A549 (cell line): ENCODE measurements around the gene UGT8. TPM values are rescaled to one million over a fixed set of nuclear protein-coding genes. Genes with fewer than 3 reads are reported as not detected.

Experiments used
- ATAC-seq, 2 experiments: fragments of 200-7000 bp in 1 of 2; fragments of >200 bp in 1 of 2; cut with Nextera tagmentation in 1 of 2; cut with Tn5 transposase in 1 of 2; 3 replicates each; pipeline versions ENCODE4 v1.8.0 to v1.9.1; 2018 to 2020; ENCODE audit warnings: mild to moderate bottlenecking in 1 of 2, moderate library complexity in 1 of 2
- CTCF ChIA-PET: fragments of 300-600 bp; sonication (Branson Sonifier 250); formaldehyde crosslinking; extraction: SDS; loops from one replicate; lab custom pipeline; 2021; ENCODE audit warnings: antibody characterized with exemption, inconsistent platforms; lab: Yijun Ruan, JAX
- POLR2A ChIA-PET: fragments of 350-600 bp; formaldehyde crosslinking; extraction: SDS; loops from one replicate; lab custom pipeline; 2021; ENCODE audit warnings: antibody characterized with exemption, inconsistent platforms; lab: Yijun Ruan, JAX
- DNase-seq, 2 experiments: peaks; one replicate each; pipeline versions ENCODE4 v3.0.0 to v3.0.0-alpha.2; 2011 to 2016; ENCODE audit warnings: low read depth in 1 of 2, low spot score in 1 of 2
- FAIRE-seq: peaks from 2 replicates; lab custom pipeline; 2011; peaks lifted over from hg19 to GRCh38; lab: Jason Lieb, UNC
- H3K27ac ChIP-seq, 2 experiments: fragments of >200 bp; sonication (Bioruptor Twin); formaldehyde crosslinking; 3 replicates each; pipeline ENCODE4 v1.5.1; 2016 to 2017
- H3K4me1 ChIP-seq: fragments of >200 bp; sonication (Bioruptor Twin); formaldehyde crosslinking; 3 replicates; pipeline ENCODE4 v1.6.1; 2016
- H3K4me2 ChIP-seq: fragments of >200 bp; sonication (Bioruptor Twin); formaldehyde crosslinking; 3 replicates; pipeline ENCODE4 v1.6.1; 2016
- H3K4me3 ChIP-seq: fragments of >200 bp; sonication (Bioruptor Twin); formaldehyde crosslinking; 3 replicates; pipeline ENCODE4 v1.5.1; 2016
- H3K9me3 ChIP-seq: fragments of >200 bp; sonication (Bioruptor Twin); formaldehyde crosslinking; 3 replicates; pipeline ENCODE4 v1.6.1; 2016
- CBX8 ChIP-seq: fragments of 200-600 bp; sonication (generic); IDR thresholded peaks from 2 replicates; pipeline ENCODE4 v1.6.1; 2016
- FOXS1 ChIP-seq: fragments of 250-450 bp; sonication (Bioruptor Pico); IDR thresholded peaks from 2 replicates; pipeline ENCODE4 v1.5.0; 2020; ENCODE audit warnings: mild to moderate bottlenecking, moderate library complexity
- GATA3 ChIP-seq: IDR thresholded peaks from 2 replicates; pipeline ENCODE4 v1.6.1; 2012; ENCODE audit warnings: borderline replicate concordance
- HOXB5 ChIP-seq: fragments of 250-450 bp; sonication (Bioruptor Pico); IDR thresholded peaks from 2 replicates; pipeline ENCODE4 v1.5.0; 2020; ENCODE audit warnings: mild to moderate bottlenecking, moderate library complexity
- JUN ChIP-seq, 2 experiments: fragments of >200 bp; sonication (Bioruptor Twin); formaldehyde crosslinking; IDR thresholded peaks; 2 replicates in 1 of 2; 3 replicates in 1 of 2; pipeline ENCODE4 v1.6.1; 2016 to 2017
- JUNB ChIP-seq: fragments of >200 bp; sonication (Bioruptor Twin); formaldehyde crosslinking; IDR thresholded peaks from 2 replicates; pipeline ENCODE4 v1.6.1; 2016
- MAFK ChIP-seq: fragments of 450-650 bp; IDR thresholded peaks from 2 replicates; pipeline ENCODE4 v1.6.1; 2014; ENCODE audit not compliant: partially characterized antibody
- NPAS2 ChIP-seq: fragments of 250-450 bp; sonication (Bioruptor Pico); IDR thresholded peaks from 2 replicates; pipeline ENCODE4 v1.8.0; 2022; ENCODE audit warnings: mild to moderate bottlenecking, moderate library complexity, borderline replicate concordance
- RNF2 ChIP-seq: fragments of 200-600 bp; sonication (generic); IDR thresholded peaks from 2 replicates; pipeline ENCODE4 v1.6.1; 2016; ENCODE audit warnings: low read depth, mild to moderate bottlenecking, antibody characterized with exemption, moderate library complexity, borderline replicate concordance
- SMC3 ChIP-seq: fragments of >200 bp; sonication (Bioruptor Twin); formaldehyde crosslinking; IDR thresholded peaks from 3 replicates; pipeline ENCODE4 v1.6.1; 2018; ENCODE audit warnings: inconsistent platforms
- TFCP2L1 ChIP-seq: fragments of 250-450 bp; sonication (Bioruptor Pico); IDR thresholded peaks from 2 replicates; pipeline ENCODE4 v1.5.0; 2021; ENCODE audit warnings: mild to moderate bottlenecking
- TP53 ChIP-seq: fragments of 250-450 bp; sonication (Bioruptor Pico); IDR thresholded peaks from 2 replicates; pipeline ENCODE4 v1.5.0; 2021; ENCODE audit warnings: mild to moderate bottlenecking, moderate library complexity
- ZNF302 ChIP-seq: fragments of 250-450 bp; sonication (Bioruptor Pico); IDR thresholded peaks from 2 replicates; pipeline ENCODE4 v1.9.0; 2021; ENCODE audit warnings: inconsistent platforms, mild to moderate bottlenecking, moderate library complexity
- WGBS: methylation state at CpG from one replicate; pipeline ENCODE4 v1.1.6; 2017; ENCODE audit errors: missing lambda C conversion rate; 5-methylcytosine and 5-hydroxymethylcytosine counted together
- polyA minus RNA-seq: library from RNA; depleted of rRNA, polyadenylated mRNA; stranded (reverse); fragments of >200 nt; gene quantifications from 2 replicates; pipeline ENCODE4 v1.2.3, GENCODE V29; 2011; rRNA and poly(A)+ RNA removed
- polyA plus RNA-seq, 4 experiments: library from polyadenylated mRNA; depleted of rRNA in 3 of 4; stranded (reverse); fragments of >200 nt; fragmentation: RNase III in 1 of 4; extraction: RNeasy Plus Mini Kit Qiagen cat#74134 plus additional on column Dnase treatment in 1 of 4; gene quantifications; 2 replicates in 3 of 4; 3 replicates in 1 of 4; pipeline ENCODE4 v1.2.3, GENCODE V29; 2011 to 2017
- TF ChIP-seq, protein P1 (sequence below): IDR thresholded peaks from 2 replicates; pipeline ENCODE4 v1.6.1; 2012
- TF ChIP-seq, protein P2 (sequence below): IDR thresholded peaks from 2 replicates; pipeline ENCODE4 v1.6.1; 2012; ENCODE audit warnings: low read depth, borderline replicate concordance
- TF ChIP-seq, protein P3 (sequence below): fragments of 150-350 bp; IDR thresholded peaks from 2 replicates; pipeline ENCODE4 v1.6.1; 2014; ENCODE audit warnings: low read depth, mild to moderate bottlenecking, low read length
- TF ChIP-seq, protein P4 (sequence below): IDR thresholded peaks from 2 replicates; pipeline ENCODE4 v1.6.1; 2012
- TF ChIP-seq, protein P5 (sequence below): fragments of 200-600 bp; sonication (generic); IDR thresholded peaks from 2 replicates; pipeline ENCODE4 v1.6.1; 2016; ENCODE audit warnings: antibody characterized with exemption, mild to moderate bottlenecking, moderate library complexity
- TF ChIP-seq, protein P6 (sequence below): fragments of 250-450 bp; sonication (Bioruptor Pico); IDR thresholded peaks from 2 replicates; pipeline ENCODE4 v1.5.0; 2020; ENCODE audit warnings: low read depth, mild to moderate bottlenecking, moderate library complexity

Gene UGT8, protein sequence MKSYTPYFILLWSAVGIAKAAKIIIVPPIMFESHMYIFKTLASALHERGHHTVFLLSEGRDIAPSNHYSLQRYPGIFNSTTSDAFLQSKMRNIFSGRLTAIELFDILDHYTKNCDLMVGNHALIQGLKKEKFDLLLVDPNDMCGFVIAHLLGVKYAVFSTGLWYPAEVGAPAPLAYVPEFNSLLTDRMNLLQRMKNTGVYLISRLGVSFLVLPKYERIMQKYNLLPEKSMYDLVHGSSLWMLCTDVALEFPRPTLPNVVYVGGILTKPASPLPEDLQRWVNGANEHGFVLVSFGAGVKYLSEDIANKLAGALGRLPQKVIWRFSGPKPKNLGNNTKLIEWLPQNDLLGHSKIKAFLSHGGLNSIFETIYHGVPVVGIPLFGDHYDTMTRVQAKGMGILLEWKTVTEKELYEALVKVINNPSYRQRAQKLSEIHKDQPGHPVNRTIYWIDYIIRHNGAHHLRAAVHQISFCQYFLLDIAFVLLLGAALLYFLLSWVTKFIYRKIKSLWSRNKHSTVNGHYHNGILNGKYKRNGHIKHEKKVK
- polyA plus RNA-seq (2011; rRNA removed), result 0.06 and 0.08 TPM in 2 replicates
- polyA plus RNA-seq (2012; cell fraction: cytosol; rRNA removed), result 0.01 TPM in 2 replicates
- 0.06 TPM in 1 of 2 replicates, not detected in the other for polyA plus RNA-seq (2012; cell fraction: nucleus; rRNA removed)
- polyA plus RNA-seq (2017; fragmentation: RNase III; extraction: RNeasy Plus Mini Kit Qiagen cat#74134 plus additional on column Dnase treatment), result 0.04 to 0.12 TPM in 2 of 3 replicates, not detected in the other
- polyA minus RNA-seq, result 0.24 TPM in 1 of 2 replicates, not detected in the other

DNA sequence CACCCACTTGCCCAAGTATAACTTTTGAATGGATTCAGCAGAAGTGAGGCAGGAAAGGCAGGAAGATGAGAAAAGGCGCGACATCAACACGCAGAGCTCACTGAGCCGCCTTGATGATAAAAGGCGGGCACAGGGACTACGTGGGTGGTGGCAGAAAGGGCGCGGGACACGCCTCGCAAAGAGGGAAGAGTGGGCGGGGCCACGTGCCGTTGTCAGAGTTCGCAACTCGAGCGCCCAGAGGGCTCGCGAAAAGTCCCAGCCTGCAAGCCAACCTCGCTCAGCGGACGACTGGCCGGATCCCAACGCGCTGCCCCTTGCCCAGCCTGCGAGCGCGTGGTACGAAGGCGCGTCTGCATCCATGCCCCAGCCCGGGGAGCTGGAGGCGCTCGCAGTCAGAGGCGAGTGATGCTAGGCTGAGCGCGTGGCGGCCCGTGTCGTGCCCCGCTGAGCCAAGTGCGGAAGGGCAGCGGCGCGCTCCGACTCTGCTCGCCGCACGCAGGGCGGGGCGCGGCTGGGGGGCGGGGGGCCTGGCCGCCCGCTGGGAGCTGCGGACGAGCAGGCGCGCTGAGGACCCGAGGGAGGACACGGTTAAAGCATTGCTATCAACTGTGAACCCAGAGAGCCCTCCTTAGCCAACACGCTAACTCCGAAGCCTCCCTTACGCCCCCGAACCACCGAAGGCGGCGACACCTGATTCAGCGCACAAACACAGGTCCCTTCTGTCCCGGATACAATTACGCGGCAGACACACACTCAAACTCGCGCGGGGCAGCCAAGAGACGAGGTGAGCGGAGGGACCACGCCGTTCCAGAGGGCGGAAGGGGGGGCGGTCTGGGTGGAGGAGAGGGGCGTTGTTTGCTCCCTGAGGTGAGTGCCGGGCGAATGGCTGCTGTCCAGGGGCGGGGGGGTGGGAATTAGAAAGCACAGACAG is at the start of gene UGT8:
UGT8 (plus strand) TSS at position 617 of the 931 bp plus-strand sequence. CDS start 24,074 bp downstream, outside the sequence.
- peak in 1 of 2 experiments; percentile 5 for DNase-seq
- no peak for FAIRE-seq
- POLR2A ChIA-PET, result no interaction called here
- Histone ChIP-seq H3K4me1 (no peaks in the 10 kb centered on the region; the same call in 2 of the 3 replicates), H3K4me2 (peak within 1 kb of the TSS; percentile 87), H3K27ac (no peak within 1 kb of the TSS), H3K9me3 (no peaks in the 10 kb centered on the region), H3K4me3 (peak within 1 kb of the TSS; percentile 43)
- TF ChIP-seq, protein P1, sequence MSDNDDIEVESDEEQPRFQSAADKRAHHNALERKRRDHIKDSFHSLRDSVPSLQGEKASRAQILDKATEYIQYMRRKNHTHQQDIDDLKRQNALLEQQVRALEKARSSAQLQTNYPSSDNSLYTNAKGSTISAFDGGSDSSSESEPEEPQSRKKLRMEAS, result 0 out of 2 replicates have a peak, but pooled peaks have one; percentile 46
- TF ChIP-seq MAFK, result no peak
- peak; percentile 68 to 80 for ATAC-seq
- CTCF ChIA-PET, result no interaction called here
- WGBS, result 2% methylated on average over 10 of the region's 84 CpGs

DNA sequence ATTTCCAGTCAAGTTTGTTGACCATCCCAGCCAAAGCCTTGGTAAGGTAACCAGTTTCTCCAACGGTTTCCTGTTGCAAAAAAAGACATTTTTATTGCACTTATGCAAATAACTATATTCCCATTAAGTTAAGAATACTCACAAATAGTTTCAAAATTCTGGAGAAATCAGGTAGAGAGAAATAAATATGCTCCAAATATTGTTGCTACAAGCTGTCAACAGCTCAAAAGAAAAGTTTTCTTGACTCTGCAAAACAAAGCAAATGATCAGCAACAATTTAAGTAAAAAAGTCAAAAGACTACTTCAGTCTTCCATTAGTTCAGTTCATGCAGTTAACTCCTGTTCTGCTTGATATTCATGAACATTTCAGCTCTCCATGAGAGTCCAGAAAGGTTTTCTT is 49.0 kb upstream of the UGT8 start:
- Histone ChIP-seq H3K4me1 (no peaks in the 10 kb centered on the region), H3K4me2 (no peak overlapping the region), H3K9me3 (no peaks in the 10 kb centered on the region), H3K27ac (no peak overlapping the region), H3K4me3 (no peak overlapping the region)
- no peak for DNase-seq
- no peak for ATAC-seq
- CTCF ChIA-PET, result no interaction called here
- TF ChIP-seq JUN (IDR thresholded peaks at IDR 0.05), result no peak
- TF ChIP-seq JUNB, result no peak
- TF ChIP-seq, protein P2, sequence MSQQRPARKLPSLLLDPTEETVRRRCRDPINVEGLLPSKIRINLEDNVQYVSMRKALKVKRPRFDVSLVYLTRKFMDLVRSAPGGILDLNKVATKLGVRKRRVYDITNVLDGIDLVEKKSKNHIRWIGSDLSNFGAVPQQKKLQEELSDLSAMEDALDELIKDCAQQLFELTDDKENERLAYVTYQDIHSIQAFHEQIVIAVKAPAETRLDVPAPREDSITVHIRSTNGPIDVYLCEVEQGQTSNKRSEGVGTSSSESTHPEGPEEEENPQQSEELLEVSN, result no peak
- no peak for TF ChIP-seq HOXB5
- TF ChIP-seq NPAS2 (CRISPR knock-in tag), result no peak
- TF ChIP-seq TFCP2L1 (CRISPR knock-in tag), result no peak
- TF ChIP-seq, protein P3, sequence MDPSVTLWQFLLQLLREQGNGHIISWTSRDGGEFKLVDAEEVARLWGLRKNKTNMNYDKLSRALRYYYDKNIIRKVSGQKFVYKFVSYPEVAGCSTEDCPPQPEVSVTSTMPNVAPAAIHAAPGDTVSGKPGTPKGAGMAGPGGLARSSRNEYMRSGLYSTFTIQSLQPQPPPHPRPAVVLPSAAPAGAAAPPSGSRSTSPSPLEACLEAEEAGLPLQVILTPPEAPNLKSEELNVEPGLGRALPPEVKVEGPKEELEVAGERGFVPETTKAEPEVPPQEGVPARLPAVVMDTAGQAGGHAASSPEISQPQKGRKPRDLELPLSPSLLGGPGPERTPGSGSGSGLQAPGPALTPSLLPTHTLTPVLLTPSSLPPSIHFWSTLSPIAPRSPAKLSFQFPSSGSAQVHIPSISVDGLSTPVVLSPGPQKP, result no peak
- no peak for TF ChIP-seq GATA3
- TF ChIP-seq, protein P4, sequence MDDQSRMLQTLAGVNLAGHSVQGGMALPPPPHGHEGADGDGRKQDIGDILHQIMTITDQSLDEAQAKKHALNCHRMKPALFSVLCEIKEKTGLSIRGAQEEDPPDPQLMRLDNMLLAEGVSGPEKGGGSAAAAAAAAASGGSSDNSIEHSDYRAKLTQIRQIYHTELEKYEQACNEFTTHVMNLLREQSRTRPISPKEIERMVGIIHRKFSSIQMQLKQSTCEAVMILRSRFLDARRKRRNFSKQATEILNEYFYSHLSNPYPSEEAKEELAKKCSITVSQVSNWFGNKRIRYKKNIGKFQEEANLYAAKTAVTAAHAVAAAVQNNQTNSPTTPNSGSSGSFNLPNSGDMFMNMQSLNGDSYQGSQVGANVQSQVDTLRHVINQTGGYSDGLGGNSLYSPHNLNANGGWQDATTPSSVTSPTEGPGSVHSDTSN, result no peak
- no peak for TF ChIP-seq FOXS1 (CRISPR knock-in tag)
- TF ChIP-seq, protein P5, sequence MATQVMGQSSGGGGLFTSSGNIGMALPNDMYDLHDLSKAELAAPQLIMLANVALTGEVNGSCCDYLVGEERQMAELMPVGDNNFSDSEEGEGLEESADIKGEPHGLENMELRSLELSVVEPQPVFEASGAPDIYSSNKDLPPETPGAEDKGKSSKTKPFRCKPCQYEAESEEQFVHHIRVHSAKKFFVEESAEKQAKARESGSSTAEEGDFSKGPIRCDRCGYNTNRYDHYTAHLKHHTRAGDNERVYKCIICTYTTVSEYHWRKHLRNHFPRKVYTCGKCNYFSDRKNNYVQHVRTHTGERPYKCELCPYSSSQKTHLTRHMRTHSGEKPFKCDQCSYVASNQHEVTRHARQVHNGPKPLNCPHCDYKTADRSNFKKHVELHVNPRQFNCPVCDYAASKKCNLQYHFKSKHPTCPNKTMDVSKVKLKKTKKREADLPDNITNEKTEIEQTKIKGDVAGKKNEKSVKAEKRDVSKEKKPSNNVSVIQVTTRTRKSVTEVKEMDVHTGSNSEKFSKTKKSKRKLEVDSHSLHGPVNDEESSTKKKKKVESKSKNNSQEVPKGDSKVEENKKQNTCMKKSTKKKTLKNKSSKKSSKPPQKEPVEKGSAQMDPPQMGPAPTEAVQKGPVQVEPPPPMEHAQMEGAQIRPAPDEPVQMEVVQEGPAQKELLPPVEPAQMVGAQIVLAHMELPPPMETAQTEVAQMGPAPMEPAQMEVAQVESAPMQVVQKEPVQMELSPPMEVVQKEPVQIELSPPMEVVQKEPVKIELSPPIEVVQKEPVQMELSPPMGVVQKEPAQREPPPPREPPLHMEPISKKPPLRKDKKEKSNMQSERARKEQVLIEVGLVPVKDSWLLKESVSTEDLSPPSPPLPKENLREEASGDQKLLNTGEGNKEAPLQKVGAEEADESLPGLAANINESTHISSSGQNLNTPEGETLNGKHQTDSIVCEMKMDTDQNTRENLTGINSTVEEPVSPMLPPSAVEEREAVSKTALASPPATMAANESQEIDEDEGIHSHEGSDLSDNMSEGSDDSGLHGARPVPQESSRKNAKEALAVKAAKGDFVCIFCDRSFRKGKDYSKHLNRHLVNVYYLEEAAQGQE, result no peak
- TF ChIP-seq, protein P6, sequence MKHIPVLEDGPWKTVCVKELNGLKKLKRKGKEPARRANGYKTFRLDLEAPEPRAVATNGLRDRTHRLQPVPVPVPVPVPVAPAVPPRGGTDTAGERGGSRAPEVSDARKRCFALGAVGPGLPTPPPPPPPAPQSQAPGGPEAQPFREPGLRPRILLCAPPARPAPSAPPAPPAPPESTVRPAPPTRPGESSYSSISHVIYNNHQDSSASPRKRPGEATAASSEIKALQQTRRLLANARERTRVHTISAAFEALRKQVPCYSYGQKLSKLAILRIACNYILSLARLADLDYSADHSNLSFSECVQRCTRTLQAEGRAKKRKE (CRISPR knock-in tag), result no peak
- TF ChIP-seq RNF2, result no peak
- TF ChIP-seq CBX8, result no peak
- TF ChIP-seq ZNF302 (CRISPR knock-in tag), result no peak
- no peak for TF ChIP-seq SMC3
- no peak for TF ChIP-seq TP53 (CRISPR knock-in tag)
- FAIRE-seq, result no peak
- POLR2A ChIA-PET, result no interaction called here
- 5% methylated on average over 1 of the region's 1 CpG for WGBS
